HEK293T (cell line): ENCODE measurements around the gene DRICH1.
"Not testable (repeated sequence)": the region's sequence is repeated elsewhere in the genome, so short reads cannot be mapped to it uniquely, and the experiment has no call there.

Source experiments
- CTCF ChIA-PET: fragments of 350-600 bp; formaldehyde crosslinking; extraction: SDS; loops from one replicate; lab custom pipeline; 2021; ENCODE audit warnings: antibody characterized with exemption, inconsistent platforms; lab: Yijun Ruan, JAX
- POLR2A ChIA-PET: fragments of 350-600 bp; formaldehyde crosslinking; extraction: SDS; loops from one replicate; lab custom pipeline; 2020; ENCODE audit warnings: antibody characterized with exemption, inconsistent platforms; lab: Yijun Ruan, JAX
- DNase-seq: peaks from one replicate; pipeline ENCODE4 v3.0.0; 2012; ENCODE audit warnings: mixed read lengths; ENCODE audit errors: extremely low spot score
- BHLHE40 ChIP-seq: fragments of 450-650 bp; IDR thresholded peaks from 2 replicates; pipeline ENCODE4 v1.6.1; 2016; ENCODE audit warnings: mild to moderate bottlenecking, moderate library complexity, borderline replicate concordance
- CTBP1 ChIP-seq: fragments of 450-650 bp; IDR thresholded peaks from 2 replicates; pipeline ENCODE4 v1.6.1; 2016; ENCODE audit warnings: borderline replicate concordance
- ELF4 ChIP-seq: fragments of 450-650 bp; IDR thresholded peaks from 2 replicates; pipeline ENCODE4 v1.6.1; 2017; ENCODE audit warnings: antibody characterized with exemption
- FOXA1 ChIP-seq: fragments of 450-650 bp; IDR thresholded peaks from 2 replicates; pipeline ENCODE4 v1.6.1; 2016; ENCODE audit warnings: mild to moderate bottlenecking
- FOXK2 ChIP-seq: fragments of 450-650 bp; IDR thresholded peaks from 2 replicates; pipeline ENCODE4 v1.6.1; 2016; ENCODE audit warnings: mild to moderate bottlenecking
- FOXM1 ChIP-seq: fragments of 450-650 bp; IDR thresholded peaks from 2 replicates; pipeline ENCODE4 v1.6.1; 2017; ENCODE audit warnings: mild to moderate bottlenecking, borderline replicate concordance
- HDGF ChIP-seq: fragments of 450-650 bp; IDR thresholded peaks from 2 replicates; pipeline ENCODE4 v1.6.1; 2017; ENCODE audit warnings: antibody characterized with exemption, borderline replicate concordance
- L3MBTL2 ChIP-seq: fragments of 450-650 bp; conservative IDR thresholded peaks from 2 replicates; pipeline ENCODE4 v1.6.1; 2016; ENCODE audit warnings: mild to moderate bottlenecking
- LEF1 ChIP-seq: fragments of 450-650 bp; IDR thresholded peaks from 2 replicates; pipeline ENCODE4 v1.6.1; 2017; ENCODE audit warnings: mild to moderate bottlenecking, borderline replicate concordance
- NFRKB ChIP-seq: fragments of 450-650 bp; IDR thresholded peaks from 2 replicates; pipeline ENCODE4 v1.6.1; 2016; ENCODE audit warnings: mild to moderate bottlenecking, moderate library complexity
- PKNOX1 ChIP-seq: fragments of 450-650 bp; IDR thresholded peaks from 2 replicates; pipeline ENCODE4 v1.6.1; 2016
- SP1 ChIP-seq: fragments of 450-650 bp; IDR thresholded peaks from 2 replicates; pipeline ENCODE4 v1.6.1; 2017
- SUZ12 ChIP-seq: fragments of 450-650 bp; IDR thresholded peaks from 2 replicates; pipeline ENCODE4 v1.6.1; 2016; ENCODE audit warnings: mild to moderate bottlenecking
- TARDBP ChIP-seq: fragments of 450-650 bp; IDR thresholded peaks from 2 replicates; pipeline ENCODE4 v1.6.1; 2016
- ZNF384 ChIP-seq: fragments of 450-650 bp; IDR thresholded peaks from 2 replicates; pipeline ENCODE4 v1.6.1; 2016

Gene DRICH1

DNA sequence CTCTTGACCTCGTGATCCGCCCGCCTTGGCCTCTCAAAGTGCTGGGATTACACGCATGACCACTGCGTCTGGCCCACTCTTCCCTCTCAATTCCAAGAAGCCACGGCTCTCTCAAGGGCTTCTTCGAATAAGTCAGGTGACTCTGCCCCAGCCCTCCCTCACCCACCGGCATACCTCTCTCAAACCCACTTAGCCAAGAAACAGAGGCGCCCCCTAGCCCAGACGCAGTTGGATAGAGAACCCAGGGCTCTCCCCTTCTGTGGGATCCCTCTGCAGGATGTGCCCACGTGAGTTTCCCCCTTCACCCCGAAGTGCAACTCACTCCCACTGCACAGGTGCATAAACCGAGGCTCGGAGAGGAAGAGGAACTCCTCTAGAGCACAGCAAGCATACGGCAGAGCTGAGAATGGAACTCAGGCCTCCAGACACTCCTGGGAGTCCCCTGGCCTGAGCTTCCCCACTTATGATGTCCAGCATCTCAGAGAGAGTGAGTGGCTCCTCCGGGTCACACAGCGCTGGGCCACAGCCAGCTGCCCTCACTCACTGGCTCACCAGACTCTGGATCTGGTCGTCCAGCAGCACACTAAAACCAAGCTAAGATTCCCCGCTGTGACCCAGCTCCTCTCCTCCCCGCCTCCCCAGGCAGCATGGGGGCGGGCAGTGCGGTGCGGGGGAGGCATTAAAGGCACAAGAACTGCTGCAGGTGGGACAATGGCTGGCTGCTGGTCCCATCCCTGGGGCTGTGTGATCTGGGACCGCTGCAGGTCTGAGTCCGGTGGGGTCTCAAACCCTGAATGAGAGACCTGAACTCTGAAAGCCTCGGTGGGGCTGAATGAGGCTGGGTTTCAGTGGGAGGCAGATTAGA is 41.9 kb upstream of the DRICH1 start:
- TF ChIP-seq ELF4 (no peak), CTBP1 (no peak), L3MBTL2 (no peak), BHLHE40 (no peak), ZNF384 (no peak), FOXK2 (no peak), SP1 (no peak)
- ChIA-PET CTCF (no interaction called here), POLR2A (no interaction called here)
- DNase-seq: peak; percentile 25

DNA sequence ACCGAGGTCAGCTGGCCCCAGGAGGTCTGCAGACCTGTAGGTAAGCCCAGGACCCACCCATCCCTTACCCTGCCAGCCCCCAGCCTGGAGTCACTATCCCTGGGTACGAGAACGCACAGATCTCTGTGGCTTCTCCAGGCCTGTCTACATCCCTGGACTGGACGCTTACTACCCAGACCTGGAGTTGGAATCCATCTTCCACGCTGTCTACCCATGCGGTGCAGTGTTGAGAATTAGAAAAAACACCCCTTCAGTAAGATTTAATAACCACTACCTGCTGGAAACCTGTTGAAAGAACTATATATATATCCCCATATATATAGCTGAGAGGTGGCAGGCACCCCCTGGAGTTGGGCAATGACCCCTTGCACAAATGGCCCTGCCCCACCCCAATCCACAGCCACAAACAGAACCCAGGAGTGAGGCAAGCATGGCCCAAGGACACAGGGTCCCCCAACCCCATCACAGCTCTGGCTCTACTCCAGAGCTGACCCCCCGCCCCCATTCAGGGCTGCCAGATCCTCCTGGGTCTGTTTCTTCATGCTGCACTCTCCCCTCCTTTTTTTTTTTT is 41.0 kb upstream of the DRICH1 start:
- ChIA-PET CTCF (no interaction called here), POLR2A (no interaction called here)
- no peak for DNase-seq
- no peak for TF ChIP-seq CTBP1
- no peak for TF ChIP-seq LEF1
- TF ChIP-seq ZNF384: no peak
- no peak for TF ChIP-seq FOXM1
- TF ChIP-seq FOXK2: no peak
- TF ChIP-seq BHLHE40: no peak
- no peak for TF ChIP-seq TARDBP
- no peak for TF ChIP-seq SP1
- no peak for TF ChIP-seq L3MBTL2
- no peak for TF ChIP-seq NFRKB

DNA sequence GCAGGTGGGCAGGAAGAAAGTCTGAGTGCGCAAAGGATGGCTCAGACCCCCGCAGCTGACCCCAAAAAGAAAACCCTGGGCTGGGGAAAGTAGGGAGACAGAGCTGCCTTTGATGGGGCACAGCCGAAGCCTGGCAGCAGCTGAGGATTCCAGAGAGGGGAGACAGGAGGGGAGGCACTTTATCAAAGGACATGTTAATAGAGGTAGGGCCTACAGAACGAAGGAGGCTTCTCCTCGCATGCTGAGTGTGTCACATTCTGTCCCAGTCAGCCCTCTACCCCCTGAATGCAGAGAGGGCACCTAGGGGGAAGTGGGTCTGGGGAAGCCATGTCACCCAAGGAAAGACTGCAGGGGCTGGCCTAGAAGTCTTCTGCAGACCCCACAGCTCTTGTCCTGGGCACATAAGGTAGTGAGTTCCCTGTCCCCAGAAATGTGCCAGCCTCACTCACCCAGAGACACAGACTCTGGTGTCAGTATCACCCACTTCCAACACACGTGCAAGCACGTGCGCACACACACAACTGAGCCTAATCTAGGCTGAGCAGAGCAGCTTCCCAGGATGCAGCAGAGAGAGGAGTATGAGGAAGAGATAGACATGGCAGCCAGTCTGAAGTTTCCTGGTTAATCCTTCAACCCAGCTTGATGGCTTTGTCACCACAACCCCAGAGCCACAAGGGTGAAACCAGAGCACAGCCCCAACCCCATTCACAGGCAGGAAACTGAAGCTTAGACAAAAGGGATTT is 40.4 kb upstream of the DRICH1 start:
- POLR2A ChIA-PET, DNase-seq, CTCF ChIA-PET: not testable (repeated sequence)

- CTCF ChIA-PET, DNase-seq, POLR2A ChIA-PET: not testable (repeated sequence)
Measured at GRCh38 chr22:23671387-23671786, 39.3 kb upstream of the DRICH1 start.

GRCh38 chr22:23670378-23671295 is 38.5 kb upstream of the DRICH1 start:
- DNase-seq: no peak
- ChIA-PET CTCF (no interaction called here), POLR2A (no interaction called here)
- TF ChIP-seq CTBP1 (no peak), ELF4 (no peak), PKNOX1 (no peak), FOXK2 (no peak), BHLHE40 (no peak), L3MBTL2 (no peak), SP1 (no peak), FOXA1 (no peak), SUZ12 (no peak), HDGF (no peak), LEF1 (no peak), TARDBP (no peak)

- DNase-seq, POLR2A ChIA-PET, CTCF ChIA-PET: not testable (repeated sequence)
Measured at GRCh38 chr22:23660381-23660780, 28.3 kb upstream of the DRICH1 start.

GRCh38 chr22:23657727-23658126 is 25.6 kb upstream of the DRICH1 start:
- ChIA-PET CTCF (no interaction called here), POLR2A (no interaction called here)
- DNase-seq: no peak
- no peak for TF ChIP-seq PKNOX1
- TF ChIP-seq ZNF384: no peak
- no peak for TF ChIP-seq FOXM1
- TF ChIP-seq FOXK2: no peak
- TF ChIP-seq SP1: no peak
- TF ChIP-seq NFRKB: no peak
